Measurements from ENCODE around the gene YBEY. TPM values are rescaled to one million over a fixed set of nuclear protein-coding genes. Genes with fewer than 3 reads are reported as not detected.

The YBEY gene
- total and polyA plus RNA-seq, 2 of the 13 experiments (the other 11 are each of a cell fraction or from before 2014, with no cell fraction given): 6.5 to 8.9 TPM

- TF ChIP-seq LRRFIP1 (CRISPR knock-in tag; conservative IDR thresholded peaks at IDR 0.05) (no peak), SIX1 (CRISPR knock-in tag; IDR thresholded peaks at IDR 0.05; ENCODE audit: borderline replicate concordance) (no peak), ZNF780A (CRISPR knock-in tag; IDR thresholded peaks at IDR 0.05) (no peak), RNF219 (CRISPR knock-in tag; IDR thresholded peaks at IDR 0.05) (no peak), ARNT2 (CRISPR knock-in tag; IDR thresholded peaks at IDR 0.05; ENCODE audit: low read depth) (peak; percentile 85; the same call in 1 of the 2 replicates), NKX3-1 (CRISPR knock-in tag; IDR thresholded peaks at IDR 0.05) (no peak), ZBTB34 (CRISPR knock-in tag; IDR thresholded peaks at IDR 0.05) (no peak), MTF1 (CRISPR knock-in tag; IDR thresholded peaks at IDR 0.05) (no peak), SKI (IDR thresholded peaks at IDR 0.05; ENCODE audit: partially characterized antibody) (no peak), ZC3H13 (CRISPR knock-in tag; IDR thresholded peaks at IDR 0.05) (peak; percentile 84), ZNF253 (CRISPR knock-in tag; IDR thresholded peaks at IDR 0.05; ENCODE audit: borderline replicate concordance) (no peak), ZNF224 (CRISPR knock-in tag; IDR thresholded peaks at IDR 0.05) (0 out of 2 replicates have a peak, but pooled peaks have one; percentile 57), FOXA3 (CRISPR knock-in tag; IDR thresholded peaks at IDR 0.05) (peak; percentile 56), ZFAT (CRISPR knock-in tag; conservative IDR thresholded peaks at IDR 0.05) (no peak)
- TF ChIP-seq, protein P1, sequence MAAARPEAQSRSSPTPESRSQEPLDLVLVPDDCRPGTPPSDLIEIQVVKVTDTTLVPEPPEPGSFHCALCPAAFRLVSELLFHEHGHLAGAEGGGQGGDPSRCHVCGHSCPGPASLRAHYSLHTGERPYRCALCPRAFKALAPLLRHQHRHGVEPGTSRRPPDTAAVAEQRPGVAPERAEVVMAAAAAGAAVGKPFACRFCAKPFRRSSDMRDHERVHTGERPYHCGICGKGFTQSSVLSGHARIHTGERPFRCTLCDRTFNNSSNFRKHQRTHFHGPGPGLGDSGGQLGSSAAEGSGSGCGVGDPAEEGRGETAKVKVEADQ (CRISPR knock-in tag; IDR thresholded peaks at IDR 0.05; ENCODE audit: borderline replicate concordance): 0 out of 2 replicates have a peak, but pooled peaks have one; percentile 12
- TF ChIP-seq, protein P2, sequence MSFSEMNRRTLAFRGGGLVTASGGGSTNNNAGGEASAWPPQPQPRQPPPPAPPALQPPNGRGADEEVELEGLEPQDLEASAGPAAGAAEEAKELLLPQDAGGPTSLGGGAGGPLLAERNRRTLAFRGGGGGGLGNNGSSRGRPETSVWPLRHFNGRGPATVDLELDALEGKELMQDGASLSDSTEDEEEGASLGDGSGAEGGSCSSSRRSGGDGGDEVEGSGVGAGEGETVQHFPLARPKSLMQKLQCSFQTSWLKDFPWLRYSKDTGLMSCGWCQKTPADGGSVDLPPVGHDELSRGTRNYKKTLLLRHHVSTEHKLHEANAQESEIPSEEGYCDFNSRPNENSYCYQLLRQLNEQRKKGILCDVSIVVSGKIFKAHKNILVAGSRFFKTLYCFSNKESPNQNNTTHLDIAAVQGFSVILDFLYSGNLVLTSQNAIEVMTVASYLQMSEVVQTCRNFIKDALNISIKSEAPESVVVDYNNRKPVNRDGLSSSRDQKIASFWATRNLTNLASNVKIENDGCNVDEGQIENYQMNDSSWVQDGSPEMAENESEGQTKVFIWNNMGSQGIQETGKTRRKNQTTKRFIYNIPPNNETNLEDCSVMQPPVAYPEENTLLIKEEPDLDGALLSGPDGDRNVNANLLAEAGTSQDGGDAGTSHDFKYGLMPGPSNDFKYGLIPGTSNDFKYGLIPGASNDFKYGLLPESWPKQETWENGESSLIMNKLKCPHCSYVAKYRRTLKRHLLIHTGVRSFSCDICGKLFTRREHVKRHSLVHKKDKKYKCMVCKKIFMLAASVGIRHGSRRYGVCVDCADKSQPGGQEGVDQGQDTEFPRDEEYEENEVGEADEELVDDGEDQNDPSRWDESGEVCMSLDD (CRISPR knock-in tag; IDR thresholded peaks at IDR 0.05; ENCODE audit: borderline replicate concordance): no peak
These were observed 37.7 kb downstream of the YBEY start, which contains the start of the genes C21orf58 and PCNT (continued) for GRCh38 chr21:46323710-46324389.
